Neural crest cell (in vitro differentiated cells): ENCODE data around the gene IGSF1. TPM values are rescaled to one million over a fixed set of nuclear protein-coding genes. Genes with fewer than 3 reads are reported as not detected.

Experiments
- DNase-seq: peaks from one replicate; pipeline ENCODE4 v3.0.0; 2021; ENCODE audit warnings: low read depth, mixed read lengths, low spot score
- H3K27ac Mint-ChIP-seq: one replicate; pipeline ENCODE4 v1.8.0; 2021; ENCODE audit warnings: mild to moderate bottlenecking, mixed read lengths; ENCODE audit not compliant: unreplicated experiment
- H3K27me3 Mint-ChIP-seq: 2 replicates; pipeline ENCODE4 v1.8.0; 2021; ENCODE audit warnings: low read depth, mild to moderate bottlenecking, mixed read lengths
- H3K36me3 Mint-ChIP-seq: 2 replicates; pipeline ENCODE4 v1.8.0; 2021; ENCODE audit warnings: low read depth, mild to moderate bottlenecking, mixed read lengths
- H3K4me1 Mint-ChIP-seq: 2 replicates; pipeline ENCODE4 v1.8.0; 2021; ENCODE audit warnings: mixed read lengths
- H3K4me3 Mint-ChIP-seq: one replicate; pipeline ENCODE4 v1.8.0; 2021; ENCODE audit warnings: mild to moderate bottlenecking, mixed read lengths
- H3K9me3 Mint-ChIP-seq: 2 replicates; pipeline ENCODE4 v1.8.0; 2021; ENCODE audit warnings: mixed read lengths
- long read RNA-seq: library from polyadenylated mRNA; unstranded; transcript quantifications from one replicate; pipeline ENCODE4 v2.0.0, GENCODE V29; 2020
- total RNA-seq: library from RNA; stranded (reverse); gene quantifications from 2 replicates; pipeline ENCODE4 v1.2.1, GENCODE V29; 2021
- TF ChIP-seq, protein P1 (sequence below): fragments of 200-600 bp; sonication (generic); conservative IDR thresholded peaks from 2 replicates; pipeline ENCODE4 v1.5.0; 2021; ENCODE audit warnings: antibody characterized with exemption, mild to moderate bottlenecking

IGSF1 gene, protein sequence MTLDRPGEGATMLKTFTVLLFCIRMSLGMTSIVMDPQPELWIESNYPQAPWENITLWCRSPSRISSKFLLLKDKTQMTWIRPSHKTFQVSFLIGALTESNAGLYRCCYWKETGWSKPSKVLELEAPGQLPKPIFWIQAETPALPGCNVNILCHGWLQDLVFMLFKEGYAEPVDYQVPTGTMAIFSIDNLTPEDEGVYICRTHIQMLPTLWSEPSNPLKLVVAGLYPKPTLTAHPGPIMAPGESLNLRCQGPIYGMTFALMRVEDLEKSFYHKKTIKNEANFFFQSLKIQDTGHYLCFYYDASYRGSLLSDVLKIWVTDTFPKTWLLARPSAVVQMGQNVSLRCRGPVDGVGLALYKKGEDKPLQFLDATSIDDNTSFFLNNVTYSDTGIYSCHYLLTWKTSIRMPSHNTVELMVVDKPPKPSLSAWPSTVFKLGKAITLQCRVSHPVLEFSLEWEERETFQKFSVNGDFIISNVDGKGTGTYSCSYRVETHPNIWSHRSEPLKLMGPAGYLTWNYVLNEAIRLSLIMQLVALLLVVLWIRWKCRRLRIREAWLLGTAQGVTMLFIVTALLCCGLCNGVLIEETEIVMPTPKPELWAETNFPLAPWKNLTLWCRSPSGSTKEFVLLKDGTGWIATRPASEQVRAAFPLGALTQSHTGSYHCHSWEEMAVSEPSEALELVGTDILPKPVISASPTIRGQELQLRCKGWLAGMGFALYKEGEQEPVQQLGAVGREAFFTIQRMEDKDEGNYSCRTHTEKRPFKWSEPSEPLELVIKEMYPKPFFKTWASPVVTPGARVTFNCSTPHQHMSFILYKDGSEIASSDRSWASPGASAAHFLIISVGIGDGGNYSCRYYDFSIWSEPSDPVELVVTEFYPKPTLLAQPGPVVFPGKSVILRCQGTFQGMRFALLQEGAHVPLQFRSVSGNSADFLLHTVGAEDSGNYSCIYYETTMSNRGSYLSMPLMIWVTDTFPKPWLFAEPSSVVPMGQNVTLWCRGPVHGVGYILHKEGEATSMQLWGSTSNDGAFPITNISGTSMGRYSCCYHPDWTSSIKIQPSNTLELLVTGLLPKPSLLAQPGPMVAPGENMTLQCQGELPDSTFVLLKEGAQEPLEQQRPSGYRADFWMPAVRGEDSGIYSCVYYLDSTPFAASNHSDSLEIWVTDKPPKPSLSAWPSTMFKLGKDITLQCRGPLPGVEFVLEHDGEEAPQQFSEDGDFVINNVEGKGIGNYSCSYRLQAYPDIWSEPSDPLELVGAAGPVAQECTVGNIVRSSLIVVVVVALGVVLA (N-terminal part only)
- total RNA-seq = 3.8 and 3.9 TPM in 2 replicates
- long read RNA-seq, partial matches to known transcripts = 2 of 12 reads
- long read RNA-seq, other reads (novel, unspliced or antisense) = 9 of 12 reads

DNA sequence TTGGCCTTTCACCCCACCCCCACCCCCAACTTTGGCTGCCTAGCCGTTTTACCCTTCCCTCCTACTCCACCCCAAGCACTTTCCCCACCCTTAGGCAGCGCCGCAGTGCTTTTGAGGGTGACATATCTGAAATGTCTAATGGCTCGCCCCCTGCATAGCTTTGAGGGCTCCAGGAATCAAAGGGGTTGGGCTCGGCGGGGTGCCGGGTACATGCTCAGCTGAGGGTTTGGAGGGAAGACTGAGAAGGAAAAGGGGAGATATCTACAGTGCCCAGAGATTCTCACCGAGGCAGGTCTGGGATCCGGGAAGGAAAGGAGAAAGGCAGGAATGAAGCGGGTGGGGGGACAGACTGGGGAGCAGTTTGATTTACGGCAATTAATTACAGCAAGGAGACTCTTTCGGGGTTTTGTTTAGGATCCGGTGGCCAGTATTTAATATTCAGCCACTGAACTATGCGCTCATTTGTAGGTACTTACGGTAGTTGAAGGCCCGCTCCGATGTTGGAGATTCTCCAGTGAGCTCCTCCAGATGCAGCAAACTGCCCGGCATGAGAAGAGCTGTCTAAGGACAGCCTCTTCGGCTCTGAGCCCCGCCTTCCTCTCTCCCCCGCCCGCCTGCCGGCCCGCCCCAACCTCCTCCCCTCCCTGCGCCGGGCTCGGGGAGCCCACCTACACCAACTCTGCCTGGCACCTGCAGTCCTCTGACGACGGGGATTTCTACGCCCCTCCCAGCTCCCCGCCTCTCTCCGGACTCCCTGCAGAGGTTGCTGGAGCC lies at the start of gene IGSF1:
Gene IGSF1 (minus strand): TSS at position 569 of the 774 bp plus-strand sequence. CDS start 2,632 bp downstream, outside the sequence.
- Mint-ChIP-seq H3K4me3 (peak within 1 kb of the TSS; percentile 87), H3K27ac (no peak within 1 kb of the TSS), H3K4me1 (peaks cover 26% of the 10 kb centered on the region), H3K27me3 (no peaks in the 10 kb centered on the region), H3K36me3 (no peaks in the 10 kb centered on the region), H3K9me3 (no peaks in the 10 kb centered on the region)
- TF ChIP-seq, protein P1, sequence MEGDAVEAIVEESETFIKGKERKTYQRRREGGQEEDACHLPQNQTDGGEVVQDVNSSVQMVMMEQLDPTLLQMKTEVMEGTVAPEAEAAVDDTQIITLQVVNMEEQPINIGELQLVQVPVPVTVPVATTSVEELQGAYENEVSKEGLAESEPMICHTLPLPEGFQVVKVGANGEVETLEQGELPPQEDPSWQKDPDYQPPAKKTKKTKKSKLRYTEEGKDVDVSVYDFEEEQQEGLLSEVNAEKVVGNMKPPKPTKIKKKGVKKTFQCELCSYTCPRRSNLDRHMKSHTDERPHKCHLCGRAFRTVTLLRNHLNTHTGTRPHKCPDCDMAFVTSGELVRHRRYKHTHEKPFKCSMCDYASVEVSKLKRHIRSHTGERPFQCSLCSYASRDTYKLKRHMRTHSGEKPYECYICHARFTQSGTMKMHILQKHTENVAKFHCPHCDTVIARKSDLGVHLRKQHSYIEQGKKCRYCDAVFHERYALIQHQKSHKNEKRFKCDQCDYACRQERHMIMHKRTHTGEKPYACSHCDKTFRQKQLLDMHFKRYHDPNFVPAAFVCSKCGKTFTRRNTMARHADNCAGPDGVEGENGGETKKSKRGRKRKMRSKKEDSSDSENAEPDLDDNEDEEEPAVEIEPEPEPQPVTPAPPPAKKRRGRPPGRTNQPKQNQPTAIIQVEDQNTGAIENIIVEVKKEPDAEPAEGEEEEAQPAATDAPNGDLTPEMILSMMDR = no peak
- peak; percentile 37 for DNase-seq

DNA sequence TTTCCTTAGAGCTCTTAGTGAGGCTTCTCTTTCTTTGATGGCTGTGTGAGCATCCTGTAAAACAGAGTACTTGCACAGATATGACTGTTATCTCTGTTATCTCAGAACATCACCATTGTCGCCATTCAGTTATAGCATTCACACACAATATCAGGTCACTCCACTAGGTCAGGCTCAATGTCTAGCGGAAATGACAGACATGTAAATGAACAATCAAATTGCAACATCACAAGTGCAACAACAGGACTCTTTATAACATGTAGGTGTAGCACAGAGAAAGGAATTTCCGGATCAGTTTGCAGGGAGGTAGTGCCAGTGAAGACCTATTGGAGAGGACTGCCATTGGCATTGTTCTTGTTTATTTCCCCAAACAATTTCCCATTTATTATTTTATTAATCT lies 43.2 kb upstream of the IGSF1 start:
- DNase-seq = no peak
- Mint-ChIP-seq H3K9me3 (peaks cover 10% of the 10 kb centered on the region), H3K27ac (no peak overlapping the region), H3K36me3 (peaks cover 10% of the 10 kb centered on the region), H3K27me3 (no peaks in the 10 kb centered on the region), H3K4me3 (no peak overlapping the region), H3K4me1 (no peaks in the 10 kb centered on the region)
- TF ChIP-seq, protein P1 = no peak

DNA sequence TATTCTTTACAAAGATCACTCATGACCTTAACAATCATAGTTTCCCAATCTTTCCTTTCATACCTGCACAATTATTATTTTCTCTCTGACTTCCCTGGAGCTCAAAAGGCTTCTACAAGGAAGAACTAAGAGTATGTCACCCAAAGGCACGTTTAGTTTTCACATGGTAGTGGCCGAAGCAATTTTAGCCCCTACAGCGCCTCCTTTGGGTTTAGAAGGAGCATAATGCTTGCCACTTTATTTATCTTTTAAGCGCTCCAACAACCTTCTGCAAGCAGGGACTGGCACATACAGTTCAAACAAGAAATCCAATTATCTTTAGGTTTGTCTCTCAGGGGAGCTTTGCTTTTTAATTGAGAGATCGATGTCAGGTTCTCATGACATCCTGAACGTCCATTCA lies 42.0 kb upstream of the IGSF1 start:
- no peak for DNase-seq
- Mint-ChIP-seq H3K36me3 (peaks cover 14% of the 10 kb centered on the region), H3K4me3 (no peak overlapping the region), H3K27ac (no peak overlapping the region), H3K27me3 (no peaks in the 10 kb centered on the region), H3K9me3 (peaks cover 12% of the 10 kb centered on the region), H3K4me1 (no peaks in the 10 kb centered on the region)
- TF ChIP-seq, protein P1 = no peak

DNA sequence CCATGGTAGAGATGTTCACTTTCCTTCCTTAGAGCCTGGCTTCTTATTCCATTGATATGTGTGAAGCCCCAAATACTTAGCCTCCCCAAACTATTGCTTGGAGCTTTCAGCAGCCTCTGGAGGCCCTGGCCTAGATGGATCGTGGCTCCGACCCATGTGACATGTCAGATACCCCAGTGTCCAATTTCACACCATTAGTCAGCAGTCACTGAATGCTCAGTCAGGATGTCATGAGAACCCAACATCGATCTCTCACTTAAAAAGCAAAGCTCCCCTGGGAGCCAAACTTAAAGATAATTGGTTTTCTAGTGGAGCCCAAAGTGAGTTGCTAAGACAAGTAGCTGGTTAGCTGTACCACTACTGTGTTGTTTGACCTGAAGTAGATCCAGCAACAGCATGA lies 41.6 kb upstream of the IGSF1 start:
- DNase-seq = no peak
- Mint-ChIP-seq H3K4me1 (no peaks in the 10 kb centered on the region), H3K4me3 (no peak overlapping the region), H3K36me3 (peaks cover 14% of the 10 kb centered on the region), H3K9me3 (peaks cover 12% of the 10 kb centered on the region), H3K27ac (no peak overlapping the region), H3K27me3 (no peaks in the 10 kb centered on the region)
- TF ChIP-seq, protein P1 = no peak
